RWPE2 (cell line): ENCODE measurements around the gene ZNF469.
A peak's percentile ranks its signal among the peaks of the same experiment; 100 is the strongest.

Experiments
- ATAC-seq: fragments of 200-7000 bp; cut with Tn5 transposase; 3 replicates; pipeline ENCODE4 v1.9.1; 2021; ENCODE audit warnings: low read depth
- DNase-seq: peaks from one replicate; pipeline ENCODE4 v3.0.0-alpha.2; 2020; ENCODE audit warnings: low spot score
- H3K27ac ChIP-seq: fragments of 450-650 bp; 2 replicates; pipeline ENCODE4 v1.5.1; 2017; ENCODE audit warnings: mild to moderate bottlenecking; ENCODE audit not compliant: poor library complexity, severe bottlenecking
- H3K27me3 ChIP-seq: fragments of 250-450 bp; sonication (Bioruptor Pico); 2 replicates; pipeline ENCODE4 v1.5.1; 2021; ENCODE audit warnings: mild to moderate bottlenecking, moderate library complexity; ENCODE audit not compliant: insufficient read depth, poor library complexity, severe bottlenecking
- H3K36me3 ChIP-seq: fragments of 250-450 bp; sonication (Bioruptor Pico); 2 replicates; pipeline ENCODE4 v1.5.1; 2020; ENCODE audit warnings: low read depth, mild to moderate bottlenecking, moderate library complexity
- H3K4me1 ChIP-seq: fragments of 250-450 bp; sonication (Bioruptor Pico); 2 replicates; pipeline ENCODE4 v1.5.1; 2021; ENCODE audit warnings: mild to moderate bottlenecking, moderate library complexity; ENCODE audit not compliant: insufficient read depth, poor library complexity, severe bottlenecking
- H3K4me3 ChIP-seq: fragments of 250-450 bp; sonication (Bioruptor Pico); 2 replicates; pipeline ENCODE4 v1.5.1; 2021; ENCODE audit warnings: mild to moderate bottlenecking, moderate library complexity; ENCODE audit not compliant: severe bottlenecking
- H3K9me3 ChIP-seq: fragments of 250-450 bp; sonication (Bioruptor Pico); 2 replicates; pipeline ENCODE4 v1.5.1; 2021; ENCODE audit warnings: mild to moderate bottlenecking, moderate library complexity; ENCODE audit not compliant: severe bottlenecking
- CTCF ChIP-seq: fragments of 450-650 bp; IDR thresholded peaks from one replicate; pipeline ENCODE4 v1.5.1; 2017; ENCODE audit warnings: mild to moderate bottlenecking, moderate library complexity; ENCODE audit not compliant: poor library complexity, severe bottlenecking

The ZNF469 gene

GRCh38 chr16:88354229-88355092 lies 28.3 kb upstream of the ZNF469 start:
- Histone ChIP-seq H3K27ac (no peak overlapping the region), H3K9me3 (no peaks in the 10 kb centered on the region), H3K36me3 (no peaks in the 10 kb centered on the region), H3K4me1 (no peaks in the 10 kb centered on the region), H3K4me3 (no peak overlapping the region), H3K27me3 (no peaks in the 10 kb centered on the region)
- ATAC-seq (no peak), DNase-seq (peak; percentile 52)
- no peak for TF ChIP-seq CTCF

- H3K4me1 ChIP-seq, result no peaks in the 10 kb centered on the region
- no peak for TF ChIP-seq CTCF
- H3K36me3 ChIP-seq, result no peaks in the 10 kb centered on the region
- no peak overlapping the region for H3K4me3 ChIP-seq
- H3K27me3 ChIP-seq, result no peaks in the 10 kb centered on the region
- H3K9me3 ChIP-seq, result no peaks in the 10 kb centered on the region
- no peak overlapping the region for H3K27ac ChIP-seq
- DNase-seq, result no peak
- ATAC-seq, result 0 out of 3 replicates have a peak, but pooled peaks have one; percentile 23
Observed at GRCh38 chr16:88355093-88355388, 27.7 kb upstream of the ZNF469 start.

GRCh38 chr16:88355389-88356123 lies 27.2 kb upstream of the ZNF469 start:
- no peak for TF ChIP-seq CTCF
- Histone ChIP-seq H3K27me3 (no peaks in the 10 kb centered on the region), H3K4me3 (no peak overlapping the region), H3K27ac (no peak overlapping the region), H3K4me1 (no peaks in the 10 kb centered on the region), H3K36me3 (no peaks in the 10 kb centered on the region), H3K9me3 (no peaks in the 10 kb centered on the region)
- no peak for ATAC-seq
- peak; percentile 53 for DNase-seq

GRCh38 chr16:88356124-88356726 lies 26.5 kb upstream of the ZNF469 start:
- DNase-seq (no peak), ATAC-seq (no peak)
- TF ChIP-seq CTCF, result no peak
- Histone ChIP-seq H3K9me3 (no peaks in the 10 kb centered on the region), H3K36me3 (no peaks in the 10 kb centered on the region), H3K27ac (no peak overlapping the region), H3K4me1 (no peaks in the 10 kb centered on the region), H3K27me3 (no peaks in the 10 kb centered on the region), H3K4me3 (no peak overlapping the region)
